HEK293T (cell line): ENCODE data around the gene SMAP2.

Experiments
- ELF4 ChIP-seq: fragments of 450-650 bp; IDR thresholded peaks from 2 replicates; pipeline ENCODE4 v1.6.1; 2017; ENCODE audit warnings: antibody characterized with exemption
- L3MBTL2 ChIP-seq: fragments of 450-650 bp; conservative IDR thresholded peaks from 2 replicates; pipeline ENCODE4 v1.6.1; 2016; ENCODE audit warnings: mild to moderate bottlenecking
- LEF1 ChIP-seq: fragments of 450-650 bp; IDR thresholded peaks from 2 replicates; pipeline ENCODE4 v1.6.1; 2017; ENCODE audit warnings: mild to moderate bottlenecking, borderline replicate concordance
- SP1 ChIP-seq: fragments of 450-650 bp; IDR thresholded peaks from 2 replicates; pipeline ENCODE4 v1.6.1; 2017

GRCh38 chr1:40385437-40386358 lies 12.2 kb downstream of the SMAP2 start:
- TF ChIP-seq SP1: no peak
- no peak for TF ChIP-seq LEF1
- TF ChIP-seq ELF4: no peak
- TF ChIP-seq L3MBTL2: no peak
